GM19043 (cell line): ENCODE measurements around the gene HNRNPA3.

Experiments
- ATAC-seq: cut with Tn5 transposase; IDR thresholded peaks from one replicate; pipeline ENCODE4 v1.9.1; 2021; ENCODE audit warnings: low read depth; ENCODE audit not compliant: unreplicated experiment

The HNRNPA3 gene

DNA sequence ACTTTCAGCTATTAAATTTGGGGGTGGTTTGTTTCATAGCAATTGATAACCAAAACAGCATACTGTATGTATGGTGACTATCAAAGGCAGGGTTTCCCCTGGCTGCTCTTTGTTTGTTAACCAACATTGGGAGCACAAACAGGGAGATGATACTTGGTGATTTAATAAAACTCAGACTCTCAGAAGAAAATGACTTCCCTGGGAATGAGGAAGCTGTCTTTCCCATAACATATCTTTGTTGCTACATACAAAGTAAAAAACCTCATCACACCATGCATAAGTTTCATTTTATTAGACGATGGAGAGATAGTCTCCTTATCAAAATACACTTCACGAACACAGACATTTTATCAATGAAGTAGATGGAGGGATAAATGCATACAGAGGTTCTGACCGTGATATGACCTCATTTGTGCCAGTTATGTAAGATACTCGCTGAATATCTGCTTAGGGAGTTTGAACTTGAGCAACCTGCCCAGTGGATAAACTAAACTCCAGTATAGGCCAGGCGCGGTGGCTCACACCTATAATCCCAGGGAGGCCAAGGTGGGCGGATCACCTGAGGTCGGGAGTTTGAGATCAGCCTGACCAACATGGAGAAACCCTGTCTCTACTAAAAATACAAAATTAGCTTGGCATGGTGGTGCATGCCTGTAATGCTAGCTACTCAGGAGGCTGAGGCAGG is 55.7 kb downstream of the HNRNPA3 start:
- ATAC-seq = no peak

DNA sequence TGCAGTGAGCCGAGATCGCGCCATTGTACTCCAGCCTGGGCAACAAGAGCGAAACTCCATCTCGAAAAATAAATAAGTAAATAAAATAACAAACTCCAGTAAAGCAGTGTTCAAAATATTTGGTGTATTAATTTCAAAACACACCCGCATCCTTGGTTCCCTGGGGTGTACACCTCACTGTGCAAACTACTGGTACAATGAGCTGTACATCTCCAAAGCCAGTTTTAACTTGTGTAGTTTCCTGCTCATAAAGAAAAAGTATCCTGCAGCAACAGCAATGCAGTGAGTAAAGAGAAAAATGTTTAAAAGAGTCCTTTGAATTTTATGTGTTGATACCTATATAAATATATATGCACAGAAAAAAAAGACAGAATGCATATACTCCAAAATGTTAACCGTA is 56.3 kb downstream of the HNRNPA3 start:
- no peak for ATAC-seq

DNA sequence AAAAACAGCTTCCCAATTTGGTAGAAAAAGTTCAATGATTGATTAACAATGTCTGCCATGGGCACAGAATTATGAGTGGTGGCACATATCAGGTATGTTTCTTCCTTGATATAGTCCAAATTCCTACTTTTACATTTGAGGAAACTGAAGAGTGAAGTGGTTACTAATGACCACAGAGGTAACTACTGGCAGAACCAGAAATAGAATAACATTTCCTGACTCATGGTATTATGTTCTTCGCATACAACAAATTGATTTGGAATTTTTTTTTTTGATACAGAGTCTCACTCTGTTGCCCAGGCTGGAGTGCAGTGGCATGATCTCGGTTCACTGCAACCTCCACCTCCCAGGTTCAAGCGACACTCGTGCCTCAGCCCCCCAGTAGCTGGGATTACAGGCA is 57.9 kb downstream of the HNRNPA3 start:
- no peak for ATAC-seq

DNA sequence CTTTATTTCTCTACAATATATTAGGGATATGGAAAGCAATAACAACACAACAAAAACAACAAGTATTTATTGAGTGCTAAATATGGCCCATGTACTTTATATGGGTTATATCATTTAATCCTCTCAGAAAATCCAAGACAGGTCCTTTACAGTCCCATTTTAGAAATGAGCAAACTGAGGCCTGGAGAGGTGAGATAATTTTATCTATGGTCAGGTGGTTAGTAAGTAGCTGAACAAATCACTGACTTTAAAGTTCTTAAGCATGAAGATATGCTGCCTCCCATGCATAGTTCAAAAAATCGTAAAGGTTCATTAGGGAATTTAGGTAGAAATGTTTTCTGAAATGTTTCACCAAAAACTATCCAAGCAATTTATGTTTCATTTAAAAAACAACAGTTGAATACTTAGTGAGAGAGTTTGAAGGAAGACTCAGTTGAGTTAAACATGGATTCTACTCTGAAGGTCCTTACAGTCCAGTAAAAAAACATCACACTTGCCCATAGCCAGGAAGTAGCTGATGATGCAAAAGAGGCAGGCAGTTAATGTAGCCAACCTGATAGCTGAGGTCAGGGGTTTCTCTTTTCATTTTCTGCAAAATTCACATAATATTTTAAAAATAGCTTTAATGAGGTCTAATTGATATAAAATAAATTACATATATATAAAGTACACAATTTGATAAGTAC is 59.5 kb downstream of the HNRNPA3 start:
- no peak for ATAC-seq

DNA sequence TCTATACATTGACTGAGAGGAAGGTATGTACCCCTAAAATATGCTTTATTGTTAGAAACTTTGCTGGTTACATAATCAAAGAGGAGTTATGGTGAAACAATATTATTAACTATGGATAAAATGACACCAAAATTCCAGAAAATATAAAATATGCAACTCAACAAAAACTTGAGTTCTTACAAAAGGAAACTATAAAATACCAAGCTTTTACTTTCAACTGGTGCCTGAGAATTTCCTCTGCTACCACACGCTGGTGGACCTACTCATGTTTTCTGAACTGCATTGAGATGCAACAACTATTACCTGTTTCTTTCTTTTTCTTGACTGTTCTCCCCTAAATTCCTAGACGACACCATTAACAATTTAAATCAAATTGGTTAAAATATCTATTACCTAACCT is 60.2 kb downstream of the HNRNPA3 start:
- no peak for ATAC-seq

DNA sequence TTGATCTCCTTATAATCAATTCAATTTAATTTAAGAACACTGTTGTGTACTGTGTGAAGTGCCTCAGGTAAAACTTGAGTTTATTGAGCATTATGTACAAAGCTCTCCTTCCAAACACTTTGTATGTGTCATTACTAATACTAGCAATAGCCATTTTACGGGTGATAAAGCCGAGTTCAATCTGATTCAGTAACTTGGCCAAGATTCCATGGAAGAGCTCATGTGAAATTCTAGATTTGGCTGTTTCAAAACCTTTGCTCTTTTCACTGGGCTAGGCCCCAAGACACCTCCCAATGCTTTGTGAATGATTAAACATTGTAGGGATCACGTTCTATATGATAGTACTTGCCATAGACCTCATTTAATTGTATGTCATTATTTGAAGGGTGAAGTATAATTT is 60.8 kb downstream of the HNRNPA3 start:
- no peak for ATAC-seq
